A549 (cell line): ENCODE results near the gene RERE.

Experiments
- BHLHE40 ChIP-seq: IDR thresholded peaks from 2 replicates; pipeline ENCODE4 v1.6.1; 2012; ENCODE audit warnings: low read depth, low read length, inconsistent platforms
- CHD2 ChIP-seq: fragments of 150-350 bp; IDR thresholded peaks from 2 replicates; pipeline ENCODE4 v1.6.1; 2014; ENCODE audit warnings: low read length; ENCODE audit not compliant: partially characterized antibody
- KDM5A ChIP-seq: fragments of 200-600 bp; sonication (generic); IDR thresholded peaks from 2 replicates; pipeline ENCODE4 v1.6.1; 2016; ENCODE audit warnings: antibody characterized with exemption, mild to moderate bottlenecking
- MAZ ChIP-seq: fragments of 150-350 bp; IDR thresholded peaks from 2 replicates; pipeline ENCODE4 v1.6.1; 2014; ENCODE audit warnings: antibody characterized with exemption, low read depth, low read length, borderline replicate concordance
- POLR2A ChIP-seq: IDR thresholded peaks from 2 replicates; pipeline ENCODE4 v1.6.1; 2012; ENCODE audit warnings: mild to moderate bottlenecking, low read length
- RAD21 ChIP-seq, 2 experiments: fragments of >200 bp in 1 of 2; sonication (Bioruptor Twin) in 1 of 2; formaldehyde crosslinking in 1 of 2; IDR thresholded peaks in 1 of 2; conservative IDR thresholded peaks in 1 of 2; 2 replicates in 1 of 2; 3 replicates in 1 of 2; pipeline ENCODE4 v1.6.1; 2012 to 2018; ENCODE audit warnings: inconsistent platforms in 1 of 2
- RFX5 ChIP-seq: fragments of 450-650 bp; IDR thresholded peaks from 2 replicates; pipeline ENCODE4 v1.7.1; 2014; ENCODE audit warnings: antibody characterized with exemption, mild to moderate bottlenecking, moderate library complexity
- TF ChIP-seq, protein P1 (sequence below): fragments of >200 bp; sonication (Bioruptor Twin); formaldehyde crosslinking; IDR thresholded peaks from 3 replicates; pipeline ENCODE4 v1.5.1; 2016
- TF ChIP-seq, protein P2 (sequence below): fragments of 450-650 bp; IDR thresholded peaks from 2 replicates; pipeline ENCODE4 v1.6.1; 2014; ENCODE audit warnings: antibody characterized with exemption

DNA sequence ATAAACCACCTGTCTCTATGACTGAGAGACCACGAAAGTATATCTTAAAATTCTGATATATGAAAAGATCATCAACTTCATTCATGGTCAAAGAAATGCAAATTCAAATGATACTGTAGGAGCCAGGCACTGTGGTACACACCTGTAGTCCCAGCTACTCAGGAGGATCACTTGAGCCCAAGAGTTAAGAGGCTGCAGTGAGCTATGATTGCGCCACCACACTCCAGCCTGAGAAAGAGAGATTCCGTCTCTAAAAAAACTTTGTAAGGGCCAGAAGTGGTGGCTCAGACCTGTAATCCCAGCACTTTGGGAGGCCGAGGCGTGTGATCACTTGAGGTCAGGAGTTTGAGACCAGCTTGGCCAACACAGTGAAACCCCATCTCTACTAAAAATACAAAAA is 17.0 kb downstream of the RERE start:
- TF ChIP-seq KDM5A (no peak), MAZ (no peak), RFX5 (no peak), CHD2 (no peak), BHLHE40 (no peak), POLR2A (no peak), RAD21 (conservative IDR thresholded peaks at IDR 0.05 in 1 of 2, IDR thresholded peaks at IDR 0.05 in 1 of 2) (no peak)
- TF ChIP-seq, protein P1, sequence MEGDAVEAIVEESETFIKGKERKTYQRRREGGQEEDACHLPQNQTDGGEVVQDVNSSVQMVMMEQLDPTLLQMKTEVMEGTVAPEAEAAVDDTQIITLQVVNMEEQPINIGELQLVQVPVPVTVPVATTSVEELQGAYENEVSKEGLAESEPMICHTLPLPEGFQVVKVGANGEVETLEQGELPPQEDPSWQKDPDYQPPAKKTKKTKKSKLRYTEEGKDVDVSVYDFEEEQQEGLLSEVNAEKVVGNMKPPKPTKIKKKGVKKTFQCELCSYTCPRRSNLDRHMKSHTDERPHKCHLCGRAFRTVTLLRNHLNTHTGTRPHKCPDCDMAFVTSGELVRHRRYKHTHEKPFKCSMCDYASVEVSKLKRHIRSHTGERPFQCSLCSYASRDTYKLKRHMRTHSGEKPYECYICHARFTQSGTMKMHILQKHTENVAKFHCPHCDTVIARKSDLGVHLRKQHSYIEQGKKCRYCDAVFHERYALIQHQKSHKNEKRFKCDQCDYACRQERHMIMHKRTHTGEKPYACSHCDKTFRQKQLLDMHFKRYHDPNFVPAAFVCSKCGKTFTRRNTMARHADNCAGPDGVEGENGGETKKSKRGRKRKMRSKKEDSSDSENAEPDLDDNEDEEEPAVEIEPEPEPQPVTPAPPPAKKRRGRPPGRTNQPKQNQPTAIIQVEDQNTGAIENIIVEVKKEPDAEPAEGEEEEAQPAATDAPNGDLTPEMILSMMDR = no peak
- TF ChIP-seq, protein P2, sequence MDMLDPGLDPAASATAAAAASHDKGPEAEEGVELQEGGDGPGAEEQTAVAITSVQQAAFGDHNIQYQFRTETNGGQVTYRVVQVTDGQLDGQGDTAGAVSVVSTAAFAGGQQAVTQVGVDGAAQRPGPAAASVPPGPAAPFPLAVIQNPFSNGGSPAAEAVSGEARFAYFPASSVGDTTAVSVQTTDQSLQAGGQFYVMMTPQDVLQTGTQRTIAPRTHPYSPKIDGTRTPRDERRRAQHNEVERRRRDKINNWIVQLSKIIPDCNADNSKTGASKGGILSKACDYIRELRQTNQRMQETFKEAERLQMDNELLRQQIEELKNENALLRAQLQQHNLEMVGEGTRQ = no peak
